ENCODE data around the gene SND1.

DNA sequence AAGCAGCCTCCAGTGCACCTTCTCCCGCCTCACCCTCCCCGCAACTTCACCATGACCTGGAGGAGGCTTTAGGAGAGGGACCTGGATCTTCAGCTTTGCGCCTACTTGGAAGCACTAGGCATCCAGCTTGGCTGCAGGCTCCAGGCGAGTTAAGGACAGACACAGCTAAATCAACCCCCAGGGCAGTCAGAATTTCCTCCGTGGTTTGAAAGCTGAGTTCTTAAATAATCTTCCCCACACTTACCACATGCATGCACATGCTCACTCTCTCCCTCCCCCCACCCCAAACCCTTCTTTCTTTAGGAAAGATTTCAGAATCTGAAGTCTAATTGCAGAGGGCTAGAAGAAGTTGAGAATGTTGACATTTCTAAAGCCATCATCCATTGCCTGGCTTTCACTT lies 416.0 kb downstream of the SND1 start:
- no peak for TF ChIP-seq POLR2A (IDR thresholded peaks at IDR 0.05; ENCODE audit: low read length)
- TF ChIP-seq GATA1 (IDR thresholded peaks at IDR 0.05; ENCODE audit: low read depth, low read length), result no peak

Measured in erythroblast (primary cell).